ENCODE data around the gene NPTN.

DNA sequence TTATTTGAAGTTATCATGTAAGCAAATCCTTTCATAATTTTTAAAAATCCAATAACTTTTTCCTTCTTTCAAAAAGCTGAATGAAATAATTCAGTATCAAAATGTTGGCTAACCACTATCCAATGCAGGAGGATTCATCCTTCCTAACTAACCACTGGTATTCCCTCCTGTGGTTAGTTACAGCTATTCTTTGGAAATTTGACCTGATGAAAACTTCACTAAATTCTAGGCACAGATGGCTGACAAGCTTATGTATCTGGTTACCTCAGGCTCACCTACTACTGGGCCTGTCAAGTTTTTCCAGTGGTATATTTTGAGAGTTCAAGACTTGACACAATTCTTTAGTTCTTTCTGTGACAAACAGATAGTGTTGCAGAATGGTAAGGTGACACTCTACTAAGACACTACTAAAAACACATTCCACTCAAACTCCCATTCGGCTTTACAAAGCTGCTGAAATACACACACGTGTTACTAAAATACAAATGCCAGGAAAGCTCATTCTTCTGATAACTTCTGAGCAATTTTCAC, 15.8 kb downstream of the NPTN start:
- TF ChIP-seq POLR2A (IDR thresholded peaks at IDR 0.05): no peak
- TF ChIP-seq POLR2AphosphoS5 (IDR thresholded peaks at IDR 0.05): no peak
